CD4-positive, alpha-beta T cell treated with Interleukin-21 for 1 hour (primary cell): Measurements from ENCODE around the gene IGFBP5.

ENCODE experiments used
- DNase-seq: peaks from one replicate; pipeline ENCODE4 v3.0.0-alpha.2; 2020

The IGFBP5 gene

GRCh38 chr2:216687111-216687510 lies 8.2 kb downstream of the IGFBP5 start:
- no peak for DNase-seq

- DNase-seq = no peak
Observed at GRCh38 chr2:216685327-216685875, 9.9 kb downstream of the IGFBP5 start.

GRCh38 chr2:216683846-216684245 lies 11.5 kb downstream of the IGFBP5 start:
- no peak for DNase-seq

- DNase-seq = no peak
Observed at GRCh38 chr2:216681683-216682082, 13.7 kb downstream of the IGFBP5 start.

- DNase-seq = no peak
Observed at GRCh38 chr2:216680951-216681629, 14.3 kb downstream of the IGFBP5 start.

GRCh38 chr2:216679658-216680024 lies 15.7 kb downstream of the IGFBP5 start:
- DNase-seq = no peak

- no peak for DNase-seq
Observed at GRCh38 chr2:216678813-216679657, 16.3 kb downstream of the IGFBP5 start.

GRCh38 chr2:216678098-216678465 lies 17.3 kb downstream of the IGFBP5 start:
- DNase-seq = no peak

- DNase-seq = no peak
Observed at GRCh38 chr2:216677439-216678097, 17.8 kb downstream of the IGFBP5 start.

GRCh38 chr2:216676630-216677029 lies 18.7 kb downstream of the IGFBP5 start:
- no peak for DNase-seq

- no peak for DNase-seq
Observed at GRCh38 chr2:216674376-216674775, 21.0 kb downstream of the IGFBP5 start.

- no peak for DNase-seq
Observed at GRCh38 chr2:216673609-216674008, 21.7 kb downstream of the IGFBP5 start.

GRCh38 chr2:216673021-216673420 lies 22.3 kb downstream of the IGFBP5 start:
- DNase-seq = no peak

GRCh38 chr2:216672466-216672865 lies 22.9 kb downstream of the IGFBP5 start:
- no peak for DNase-seq

- DNase-seq = no peak
Observed at GRCh38 chr2:216671791-216672343, 23.5 kb downstream of the IGFBP5 start.

- DNase-seq = no peak
Observed at GRCh38 chr2:216671081-216671411, 24.3 kb downstream of the IGFBP5 start.

- DNase-seq = no peak
Observed at GRCh38 chr2:216670266-216671080, 24.9 kb downstream of the IGFBP5 start.

GRCh38 chr2:216666461-216667233 lies 28.7 kb downstream of the IGFBP5 start:
- peak; percentile 68 for DNase-seq

GRCh38 chr2:216665717-216666116 lies 29.6 kb downstream of the IGFBP5 start:
- no peak for DNase-seq

- no peak for DNase-seq
Observed at GRCh38 chr2:216665242-216665641, 30.1 kb downstream of the IGFBP5 start.

- no peak for DNase-seq
Observed at GRCh38 chr2:216664593-216665034, 30.7 kb downstream of the IGFBP5 start.

GRCh38 chr2:216663846-216664245 lies 31.5 kb downstream of the IGFBP5 start:
- DNase-seq = no peak
